Measurements from ENCODE around the gene RPS6KC1.
A peak's percentile ranks its signal among the peaks of the same experiment; 100 is the strongest.
"Not testable (repeated sequence)": the region's sequence is repeated elsewhere in the genome, so short reads cannot be mapped to it uniquely, and the experiment has no call there.

Gene RPS6KC1

DNA sequence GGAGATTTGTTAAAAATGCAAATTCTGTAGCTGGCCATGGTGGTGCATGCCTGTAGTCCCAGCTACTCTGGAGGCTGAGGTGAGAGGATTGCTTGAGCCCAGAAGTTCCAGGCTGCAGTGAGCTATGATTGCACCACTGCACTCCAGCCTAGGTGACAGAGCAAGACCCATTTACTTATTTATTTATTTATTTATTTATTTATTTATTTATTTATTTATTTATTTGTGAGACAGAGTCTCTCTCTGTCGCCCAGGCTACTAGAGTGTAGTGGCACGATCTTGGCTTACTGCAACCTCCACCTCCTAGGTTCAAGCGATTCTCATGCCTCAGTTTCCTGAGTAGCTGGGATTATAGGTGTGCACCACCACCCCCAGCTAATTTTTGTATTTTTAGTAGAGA is 250.5 kb downstream of the RPS6KC1 start:
- not testable (repeated sequence) for H3K9ac ChIP-seq (ENCODE audit: low read length); H4K12ac ChIP-seq (ENCODE audit: low read depth, low read length); H3K14ac ChIP-seq (ENCODE audit: low read length); H2BK5ac ChIP-seq (ENCODE audit: low read depth, low read length, poor library complexity); H3K23ac ChIP-seq (ENCODE audit: low read length); H2BK12ac ChIP-seq (ENCODE audit: low read length); H3K79me1 ChIP-seq (ENCODE audit: low read length); H3K4ac ChIP-seq (ENCODE audit: low read depth, low read length); H2AFZ ChIP-seq (ENCODE audit: insufficient read depth, low read length, poor library complexity); H3K9me3 ChIP-seq (ENCODE audit: insufficient read depth, low read depth, low read length); H3K27ac ChIP-seq (ENCODE audit: low read depth, low read length); H3K79me2 ChIP-seq (ENCODE audit: control insufficient read depth, insufficient read depth, low read length, poor library complexity); H3K4me1 ChIP-seq (ENCODE audit: control insufficient read depth in 1 of 2, insufficient read depth in 2 of 2, low read length in 2 of 2); H4K91ac ChIP-seq (ENCODE audit: low read depth, low read length); H3K4me2 ChIP-seq (ENCODE audit: low read length); H2BK120ac ChIP-seq (ENCODE audit: insufficient read depth, low read length, poor library complexity); H3K36me3 ChIP-seq (ENCODE audit: control insufficient read depth in 1 of 2, insufficient read depth in 2 of 2, low read length in 2 of 2); H3K4me3 ChIP-seq (ENCODE audit: low read depth, low read length); H2AK5ac ChIP-seq (ENCODE audit: low read length); H3K27me3 ChIP-seq (ENCODE audit: insufficient read depth, low read length); DNase-seq; H3K18ac ChIP-seq (ENCODE audit: low read length); H4K8ac ChIP-seq (ENCODE audit: low read depth, low read length)
- WGBS (ENCODE audit: extremely low coverage, insufficient coverage, insufficient read length) = no CpG with 5 or more reads among the region's 3 CpGs

- WGBS (ENCODE audit: extremely low coverage, insufficient coverage, insufficient read length) = no CpG with 5 or more reads among the region's 8 CpGs
- DNase-seq = peak; percentile 16 to 53
- H3K27ac ChIP-seq (ENCODE audit: low read depth, low read length) = no peak overlapping the region
- H3K4ac ChIP-seq (ENCODE audit: low read depth, low read length) = no peak overlapping the region
- no peak overlapping the region for H2AK5ac ChIP-seq (ENCODE audit: low read length)
- H2BK5ac ChIP-seq (ENCODE audit: low read depth, low read length, poor library complexity) = no peak overlapping the region
- no peak overlapping the region for H3K4me3 ChIP-seq (ENCODE audit: low read depth, low read length)
- H2BK12ac ChIP-seq (ENCODE audit: low read length) = no peak overlapping the region
- H3K79me1 ChIP-seq (ENCODE audit: low read length) = no peaks in the 10 kb centered on the region
- no peak overlapping the region for H4K91ac ChIP-seq (ENCODE audit: low read depth, low read length)
- H3K18ac ChIP-seq (ENCODE audit: low read length) = no peak overlapping the region
- H3K9ac ChIP-seq (ENCODE audit: low read length) = no peak overlapping the region
- peaks cover 3 to 7% of the 10 kb centered on the region in 2 experiments for H3K4me1 ChIP-seq (ENCODE audit: control insufficient read depth in 1 of 2, insufficient read depth in 2 of 2, low read length in 2 of 2)
- H3K9me3 ChIP-seq (ENCODE audit: insufficient read depth, low read depth, low read length) = no peaks in the 10 kb centered on the region
- H2BK120ac ChIP-seq (ENCODE audit: insufficient read depth, low read length, poor library complexity) = no peak overlapping the region
- H3K14ac ChIP-seq (ENCODE audit: low read length) = no peak overlapping the region
- H3K79me2 ChIP-seq (ENCODE audit: control insufficient read depth, insufficient read depth, low read length, poor library complexity) = no peaks in the 10 kb centered on the region
- no peak overlapping the region for H3K23ac ChIP-seq (ENCODE audit: low read length)
- no peak overlapping the region for H2AFZ ChIP-seq (ENCODE audit: insufficient read depth, low read length, poor library complexity)
- peak overlapping the region; percentile 33 for H3K4me2 ChIP-seq (ENCODE audit: low read length)
- no peaks in the 10 kb centered on the region for H3K27me3 ChIP-seq (ENCODE audit: insufficient read depth, low read length)
- H4K8ac ChIP-seq (ENCODE audit: low read depth, low read length) = no peak overlapping the region
- H4K12ac ChIP-seq (ENCODE audit: low read depth, low read length) = no peak overlapping the region
- H3K36me3 ChIP-seq (ENCODE audit: control insufficient read depth in 1 of 2, insufficient read depth in 2 of 2, low read length in 2 of 2) = no peaks in the 10 kb centered on the region
Observed at GRCh38 chr1:213303286-213303685, 252.2 kb downstream of the RPS6KC1 start.

GRCh38 chr1:213315571-213315970 is 264.5 kb downstream of the RPS6KC1 start:
- no peaks in the 10 kb centered on the region for H3K79me2 ChIP-seq (ENCODE audit: control insufficient read depth, insufficient read depth, low read length, poor library complexity)
- H3K14ac ChIP-seq (ENCODE audit: low read length) = no peak overlapping the region
- H2BK5ac ChIP-seq (ENCODE audit: low read depth, low read length, poor library complexity) = no peak overlapping the region
- no peak overlapping the region for H3K18ac ChIP-seq (ENCODE audit: low read length)
- no peak overlapping the region for H3K4me3 ChIP-seq (ENCODE audit: low read depth, low read length)
- H4K91ac ChIP-seq (ENCODE audit: low read depth, low read length) = no peak overlapping the region
- no peaks in the 10 kb centered on the region for H3K4me1 ChIP-seq (ENCODE audit: control insufficient read depth in 1 of 2, insufficient read depth in 2 of 2, low read length in 2 of 2)
- H3K4ac ChIP-seq (ENCODE audit: low read depth, low read length) = no peak overlapping the region
- H3K36me3 ChIP-seq (ENCODE audit: control insufficient read depth in 1 of 2, insufficient read depth in 2 of 2, low read length in 2 of 2) = no peaks in the 10 kb centered on the region
- H2BK120ac ChIP-seq (ENCODE audit: insufficient read depth, low read length, poor library complexity) = no peak overlapping the region
- no peak overlapping the region for H3K4me2 ChIP-seq (ENCODE audit: low read length)
- no peak overlapping the region for H4K8ac ChIP-seq (ENCODE audit: low read depth, low read length)
- no peaks in the 10 kb centered on the region for H3K27me3 ChIP-seq (ENCODE audit: insufficient read depth, low read length)
- H3K23ac ChIP-seq (ENCODE audit: low read length) = no peak overlapping the region
- H3K79me1 ChIP-seq (ENCODE audit: low read length) = no peaks in the 10 kb centered on the region
- H3K27ac ChIP-seq (ENCODE audit: low read depth, low read length) = no peak overlapping the region
- H2AFZ ChIP-seq (ENCODE audit: insufficient read depth, low read length, poor library complexity) = no peak overlapping the region
- no peak overlapping the region for H3K9ac ChIP-seq (ENCODE audit: low read length)
- H4K12ac ChIP-seq (ENCODE audit: low read depth, low read length) = no peak overlapping the region
- no peaks in the 10 kb centered on the region for H3K9me3 ChIP-seq (ENCODE audit: insufficient read depth, low read depth, low read length)
- H2BK12ac ChIP-seq (ENCODE audit: low read length) = no peak overlapping the region
- no CpG with 5 or more reads among the region's 1 CpG for WGBS (ENCODE audit: extremely low coverage, insufficient coverage, insufficient read length)
- DNase-seq = no peak
- H2AK5ac ChIP-seq (ENCODE audit: low read length) = no peak overlapping the region

DNA sequence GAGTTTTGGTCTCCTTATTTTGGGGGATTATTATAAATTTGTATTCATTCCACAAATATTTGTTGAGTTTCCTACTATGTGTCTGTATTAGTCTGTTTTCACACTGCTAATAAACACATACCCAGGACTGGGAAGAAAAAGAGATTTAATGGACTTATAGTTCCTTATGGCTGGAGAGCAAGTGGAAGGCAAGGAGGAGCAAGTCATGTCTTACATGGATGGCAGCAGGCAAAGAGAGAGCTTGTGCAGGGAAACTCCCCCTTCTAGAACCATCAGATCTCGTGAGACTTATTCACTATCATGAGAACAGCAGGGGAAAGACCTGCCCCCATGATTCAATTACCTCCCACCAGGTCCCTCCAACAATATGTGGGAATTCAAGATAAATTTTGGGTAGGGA is 267.4 kb downstream of the RPS6KC1 start:
- H3K14ac ChIP-seq (ENCODE audit: low read length); H4K91ac ChIP-seq (ENCODE audit: low read depth, low read length); H3K79me2 ChIP-seq (ENCODE audit: control insufficient read depth, insufficient read depth, low read length, poor library complexity); H2BK12ac ChIP-seq (ENCODE audit: low read length); H4K8ac ChIP-seq (ENCODE audit: low read depth, low read length); H3K4me1 ChIP-seq (ENCODE audit: control insufficient read depth in 1 of 2, insufficient read depth in 2 of 2, low read length in 2 of 2); H3K18ac ChIP-seq (ENCODE audit: low read length); H3K27ac ChIP-seq (ENCODE audit: low read depth, low read length); H2BK5ac ChIP-seq (ENCODE audit: low read depth, low read length, poor library complexity); DNase-seq; H4K12ac ChIP-seq (ENCODE audit: low read depth, low read length); H3K4me2 ChIP-seq (ENCODE audit: low read length); H3K36me3 ChIP-seq (ENCODE audit: control insufficient read depth in 1 of 2, insufficient read depth in 2 of 2, low read length in 2 of 2); H3K27me3 ChIP-seq (ENCODE audit: insufficient read depth, low read length); H3K4me3 ChIP-seq (ENCODE audit: low read depth, low read length); H2BK120ac ChIP-seq (ENCODE audit: insufficient read depth, low read length, poor library complexity); H3K79me1 ChIP-seq (ENCODE audit: low read length); H3K9me3 ChIP-seq (ENCODE audit: insufficient read depth, low read depth, low read length); H2AK5ac ChIP-seq (ENCODE audit: low read length); H3K9ac ChIP-seq (ENCODE audit: low read length); H3K4ac ChIP-seq (ENCODE audit: low read depth, low read length); H3K23ac ChIP-seq (ENCODE audit: low read length); H2AFZ ChIP-seq (ENCODE audit: insufficient read depth, low read length, poor library complexity): not testable (repeated sequence)
- no CpG with 5 or more reads among the region's 1 CpG for WGBS (ENCODE audit: extremely low coverage, insufficient coverage, insufficient read length)

Data from trophoblast cell (in vitro differentiated cells and primary cell).